ENCODE data around the gene PRKCH.

GRCh38 chr14:61575551-61576150 lies 254.3 kb downstream of the PRKCH start:
- no peak for TF ChIP-seq POLR2A (IDR thresholded peaks at IDR 0.05)
- TF ChIP-seq, protein P1, sequence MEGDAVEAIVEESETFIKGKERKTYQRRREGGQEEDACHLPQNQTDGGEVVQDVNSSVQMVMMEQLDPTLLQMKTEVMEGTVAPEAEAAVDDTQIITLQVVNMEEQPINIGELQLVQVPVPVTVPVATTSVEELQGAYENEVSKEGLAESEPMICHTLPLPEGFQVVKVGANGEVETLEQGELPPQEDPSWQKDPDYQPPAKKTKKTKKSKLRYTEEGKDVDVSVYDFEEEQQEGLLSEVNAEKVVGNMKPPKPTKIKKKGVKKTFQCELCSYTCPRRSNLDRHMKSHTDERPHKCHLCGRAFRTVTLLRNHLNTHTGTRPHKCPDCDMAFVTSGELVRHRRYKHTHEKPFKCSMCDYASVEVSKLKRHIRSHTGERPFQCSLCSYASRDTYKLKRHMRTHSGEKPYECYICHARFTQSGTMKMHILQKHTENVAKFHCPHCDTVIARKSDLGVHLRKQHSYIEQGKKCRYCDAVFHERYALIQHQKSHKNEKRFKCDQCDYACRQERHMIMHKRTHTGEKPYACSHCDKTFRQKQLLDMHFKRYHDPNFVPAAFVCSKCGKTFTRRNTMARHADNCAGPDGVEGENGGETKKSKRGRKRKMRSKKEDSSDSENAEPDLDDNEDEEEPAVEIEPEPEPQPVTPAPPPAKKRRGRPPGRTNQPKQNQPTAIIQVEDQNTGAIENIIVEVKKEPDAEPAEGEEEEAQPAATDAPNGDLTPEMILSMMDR (IDR thresholded peaks at IDR 0.05), result no peak

Measured in esophagus squamous epithelium (tissue), 4 donors.